Stomach (tissue), 9 donors: ENCODE results near the gene RAD9A. TPM values are rescaled to one million over a fixed set of nuclear protein-coding genes. Genes with fewer than 3 reads are reported as not detected.

ENCODE experiments used
- DNase-seq, 2 donors: peaks; one replicate each; pipeline versions ENCODE4 v3.0.0 to v3.0.0-alpha.2; 2013 to 2019
- H3K27ac ChIP-seq, 5 donors: fragments of 200-600 bp in 4 of 5; sonication (generic) in 4 of 5; one replicate each; pipeline ENCODE4 v1.5.1; 2013 to 2019; ENCODE audit warnings: mild to moderate bottlenecking in 1 of 5, moderate library complexity in 1 of 5
- H3K27me3 ChIP-seq, 3 donors: fragments of 200-600 bp; sonication (generic); one replicate each; pipeline ENCODE4 v1.5.1; 2017 to 2019; ENCODE audit warnings: mixed run types in 1 of 3
- H3K36me3 ChIP-seq, 4 donors: fragments of 200-600 bp; sonication (generic); 1 replicate in 3 of 4; 2 replicates in 1 of 4; pipeline ENCODE4 v1.5.1; 2016 to 2019
- H3K4me1 ChIP-seq, 4 donors: fragments of 200-600 bp; sonication (generic); one replicate each; pipeline ENCODE4 v1.5.1; 2016 to 2019
- H3K4me3 ChIP-seq, 4 donors: fragments of 200-600 bp; sonication (generic) in 3 of 4; one replicate each; pipeline ENCODE4 v1.5.1; 2016 to 2019; ENCODE audit warnings: mild to moderate bottlenecking in 1 of 4
- H3K9me3 ChIP-seq, 4 donors: fragments of 200-600 bp; sonication (generic); one replicate each; pipeline ENCODE4 v1.5.1; 2016 to 2019
- EP300 ChIP-seq: sonication (generic); formaldehyde crosslinking; IDR thresholded peaks from one replicate; pipeline ENCODE4 v1.6.1; 2017; ENCODE audit warnings: antibody characterized with exemption
- POLR2A ChIP-seq, 4 donors: fragments of 450-650 bp; IDR thresholded peaks; one replicate each; pipeline ENCODE4 v1.6.1; 2016; ENCODE audit warnings: antibody characterized with exemption in 4 of 4, control low read depth in 2 of 4, mild to moderate bottlenecking in 1 of 4, moderate library complexity in 1 of 4
- POLR2AphosphoS5 ChIP-seq, 3 donors: sonication (generic); formaldehyde crosslinking; IDR thresholded peaks; one replicate each; pipeline ENCODE4 v1.6.1; 2016; ENCODE audit warnings: antibody characterized with exemption in 3 of 3
- WGBS, 5 donors: extraction: QIAGEN DNeasy Blood & Tissue Kit in 3 of 5; methylation state at CpG; one replicate each; pipeline versions ENCODE4 v1.1.5 to v1.1.7; 2013 to 2018; 5-methylcytosine and 5-hydroxymethylcytosine counted together
- intact Hi-C: fragments of 100-400 bp; cut with DNase I; formaldehyde crosslinking; loops from one replicate; pipeline ENCODE4 v1.15.1; 2023; ENCODE audit warnings: low total_unique reads
- polyA plus RNA-seq, 3 donors: library from polyadenylated mRNA; stranded (reverse); fragments of 200-250 nt; gene quantifications; one replicate each; pipeline ENCODE4 v1.2.3, GENCODE V29; 2013
- total RNA-seq, 5 donors: library from RNA; depleted of rRNA; stranded (reverse); fragments of >200 nt; gene quantifications; one replicate each; pipeline versions ENCODE4 v1.1.0 to v1.2.3, GENCODE V29; 2014 to 2016
- TF ChIP-seq, protein P1 (sequence below), 7 experiments: fragments of 450-650 bp in 4 of 7; fragments of 200-600 bp in 3 of 7; sonication (generic) in 3 of 7; IDR thresholded peaks; one replicate each; pipeline ENCODE4 v1.5.1; 2016 to 2019; ENCODE audit warnings: antibody characterized with exemption in 7 of 7, control low read depth in 2 of 7, mild to moderate bottlenecking in 1 of 7
- donor health status: healthy with polysubstance abuse.
- donor health status: Bipolar disorder and iron deficiency.
- donor health status: healthy.

RAD9A gene
- total and polyA plus RNA-seq, 8 donors, result 7.0 to 88.9 (median 28.7) TPM

DNA sequence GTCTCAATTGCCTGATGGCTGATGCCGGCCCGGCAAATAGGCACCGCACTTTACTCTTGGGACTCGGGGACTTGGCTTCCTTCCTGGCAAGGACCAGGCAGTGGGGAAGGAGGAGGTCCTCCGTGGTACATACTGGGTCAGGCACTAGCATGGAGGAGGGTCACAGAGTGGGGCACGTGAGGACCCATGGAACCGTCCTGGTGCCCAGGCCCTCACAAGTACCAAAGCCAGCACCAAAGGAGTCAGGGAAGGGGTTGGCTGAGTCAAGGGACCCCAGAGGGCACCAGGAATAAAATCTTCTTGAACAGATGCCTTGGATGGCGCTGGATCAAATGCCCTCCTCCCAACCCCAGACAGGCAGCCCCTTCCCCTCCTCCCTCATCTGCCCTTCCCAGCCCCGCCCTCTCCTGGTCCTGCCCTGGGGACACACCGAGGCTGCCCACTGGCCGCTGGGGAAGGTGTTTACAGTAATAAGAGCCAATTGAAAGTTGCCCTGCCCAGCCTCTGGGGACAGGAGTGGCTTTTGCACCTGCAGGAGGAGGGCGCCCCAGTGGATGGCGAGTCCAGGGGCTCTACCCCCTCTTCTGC, 18.1 kb downstream of the RAD9A start:
- Histone ChIP-seq H3K4me1 (peaks cover 3 to 49% (median 34%) of the 10 kb centered on the region in 4 donors), H3K9me3 (no peaks in the 10 kb centered on the region), H3K27me3 (peaks cover 0 to 87% (median 0%) of the 10 kb centered on the region in 3 donors), H3K27ac (peak overlapping the region in 4 of 5 donors; percentile 26 to 66 (median 46)), H3K4me3 (peak overlapping the region in 1 of 4 donors; percentile 9), H3K36me3 (no peaks in the 10 kb centered on the region)
- DNase-seq, result peak; percentile 71 to 83
- TF ChIP-seq, protein P1, sequence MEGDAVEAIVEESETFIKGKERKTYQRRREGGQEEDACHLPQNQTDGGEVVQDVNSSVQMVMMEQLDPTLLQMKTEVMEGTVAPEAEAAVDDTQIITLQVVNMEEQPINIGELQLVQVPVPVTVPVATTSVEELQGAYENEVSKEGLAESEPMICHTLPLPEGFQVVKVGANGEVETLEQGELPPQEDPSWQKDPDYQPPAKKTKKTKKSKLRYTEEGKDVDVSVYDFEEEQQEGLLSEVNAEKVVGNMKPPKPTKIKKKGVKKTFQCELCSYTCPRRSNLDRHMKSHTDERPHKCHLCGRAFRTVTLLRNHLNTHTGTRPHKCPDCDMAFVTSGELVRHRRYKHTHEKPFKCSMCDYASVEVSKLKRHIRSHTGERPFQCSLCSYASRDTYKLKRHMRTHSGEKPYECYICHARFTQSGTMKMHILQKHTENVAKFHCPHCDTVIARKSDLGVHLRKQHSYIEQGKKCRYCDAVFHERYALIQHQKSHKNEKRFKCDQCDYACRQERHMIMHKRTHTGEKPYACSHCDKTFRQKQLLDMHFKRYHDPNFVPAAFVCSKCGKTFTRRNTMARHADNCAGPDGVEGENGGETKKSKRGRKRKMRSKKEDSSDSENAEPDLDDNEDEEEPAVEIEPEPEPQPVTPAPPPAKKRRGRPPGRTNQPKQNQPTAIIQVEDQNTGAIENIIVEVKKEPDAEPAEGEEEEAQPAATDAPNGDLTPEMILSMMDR (IDR thresholded peaks at IDR 0.05), result no peak
- TF ChIP-seq POLR2A (IDR thresholded peaks at IDR 0.05) (no peak), EP300 (no peak), POLR2AphosphoS5 (IDR thresholded peaks at IDR 0.05) (no peak)
- intact Hi-C loops, result no loop called here
- 25 to 38% (median 36%) methylated on average over 9 to 13 of the region's 13 CpGs for WGBS, 5 donors

DNA sequence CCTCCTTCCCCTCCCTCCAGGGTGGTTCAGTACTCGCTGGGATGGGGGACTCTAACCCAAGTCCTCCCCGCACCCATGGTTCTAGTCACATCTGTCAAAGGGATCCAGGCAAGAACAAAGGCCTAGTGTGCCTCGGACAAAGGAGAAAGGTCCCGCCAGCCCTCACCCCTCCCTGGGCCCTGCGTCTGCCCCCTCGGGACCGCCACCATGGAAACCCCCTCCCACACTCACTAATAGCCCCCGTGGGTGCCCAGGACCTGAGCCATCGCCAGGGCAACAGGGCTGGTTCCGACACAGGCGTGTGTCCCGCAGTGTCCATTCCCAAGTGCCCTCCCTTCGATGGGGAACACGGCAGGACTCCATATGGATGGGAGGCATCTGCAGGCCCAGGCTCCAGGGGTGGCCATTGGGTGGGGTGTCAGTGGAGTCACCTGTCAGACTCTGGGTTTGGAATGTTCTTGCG, 18.6 kb downstream of the RAD9A start:
- no peaks in the 10 kb centered on the region for H3K36me3 ChIP-seq
- no peaks in the 10 kb centered on the region for H3K9me3 ChIP-seq
- H3K4me3 ChIP-seq, result no peak overlapping the region
- TF ChIP-seq POLR2AphosphoS5 (IDR thresholded peaks at IDR 0.05) (no peak), POLR2A (IDR thresholded peaks at IDR 0.05) (no peak), EP300 (no peak)
- TF ChIP-seq, protein P1 (IDR thresholded peaks at IDR 0.05), result no peak
- DNase-seq, result no peak
- intact Hi-C loops, result no loop called here
- peaks cover 9 to 54% (median 39%) of the 10 kb centered on the region in 4 donors for H3K4me1 ChIP-seq
- WGBS, 5 donors, result 54 to 72% (median 63%) methylated on average over 6 to 15 of the region's 15 CpGs
- H3K27ac ChIP-seq, result peak overlapping the region in 1 of 5 donors; percentile 66
- H3K27me3 ChIP-seq, result peaks cover 0 to 87% (median 0%) of the 10 kb centered on the region in 3 donors

DNA sequence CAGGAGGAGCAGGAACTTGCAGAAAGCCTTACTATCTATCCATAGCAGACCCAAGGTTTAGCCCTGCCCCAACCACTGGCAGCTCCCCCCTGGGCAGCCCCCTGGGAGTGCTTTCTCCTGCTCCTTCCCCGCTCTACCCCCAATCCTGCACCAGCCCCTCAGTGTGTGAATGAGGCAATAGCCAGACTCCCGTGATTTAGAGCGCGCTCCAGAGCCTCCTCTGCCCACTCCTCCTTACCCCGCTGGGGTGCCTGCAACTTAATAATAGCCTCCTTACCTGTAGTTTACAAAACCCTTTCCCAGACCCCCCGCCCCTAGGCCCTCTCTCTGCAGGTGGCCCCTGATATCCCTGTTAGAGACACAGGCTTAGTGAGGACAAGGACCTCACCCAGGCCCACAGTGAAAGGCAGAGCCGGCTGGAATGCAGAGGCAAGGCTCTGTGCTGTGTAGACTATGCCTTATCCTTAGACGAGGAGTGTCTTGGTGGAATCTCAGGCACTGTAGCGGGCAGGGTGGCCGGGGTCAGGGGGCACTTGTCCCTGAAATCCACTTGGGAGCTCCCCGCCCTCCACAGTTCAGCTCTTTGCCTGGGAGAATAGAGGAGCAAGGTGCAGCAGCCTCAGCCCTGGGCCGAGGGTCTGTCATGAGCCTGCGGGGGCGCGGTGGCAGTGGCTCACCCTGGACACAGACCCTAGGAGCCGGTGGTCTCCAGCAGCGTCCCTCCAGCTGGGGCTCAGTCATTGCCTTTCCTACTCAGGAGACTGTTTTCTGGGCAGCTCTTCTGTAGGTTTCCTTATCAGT, 19.4 kb downstream of the RAD9A start:
- intact Hi-C loops, result no loop called here
- H3K4me3 ChIP-seq, result no peak overlapping the region
- peaks cover 0 to 87% (median 0%) of the 10 kb centered on the region in 3 donors for H3K27me3 ChIP-seq
- H3K27ac ChIP-seq, result no peak overlapping the region
- 72 to 83% (median 76%) methylated on average over 10 to 17 of the region's 17 CpGs for WGBS, 5 donors
- TF ChIP-seq, protein P1 (IDR thresholded peaks at IDR 0.05), result no peak
- TF ChIP-seq EP300, result no peak
- TF ChIP-seq POLR2AphosphoS5 (IDR thresholded peaks at IDR 0.05), result no peak
- TF ChIP-seq POLR2A (IDR thresholded peaks at IDR 0.05), result no peak
- H3K9me3 ChIP-seq, result no peaks in the 10 kb centered on the region
- no peaks in the 10 kb centered on the region for H3K36me3 ChIP-seq
- no peak for DNase-seq
- H3K4me1 ChIP-seq, result peaks cover 17 to 62% (median 44%) of the 10 kb centered on the region in 4 donors

DNA sequence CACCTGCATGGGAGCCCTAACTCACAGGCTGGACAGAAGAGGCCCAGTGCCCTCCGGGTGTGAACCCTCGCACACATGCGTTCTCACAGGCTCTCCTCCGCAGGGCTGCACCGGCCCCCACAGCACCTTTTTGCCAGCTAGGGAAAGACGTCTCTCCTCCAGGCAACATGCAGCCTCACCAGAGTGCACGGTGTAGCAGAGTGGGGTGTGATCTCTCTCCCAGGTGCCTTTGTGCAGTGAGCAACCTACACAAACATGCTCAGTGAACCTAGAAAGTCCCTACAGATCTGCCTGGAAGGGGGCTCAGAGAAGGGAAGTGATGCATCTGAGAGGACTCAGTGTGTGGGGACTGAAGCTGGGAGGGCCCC, 20.0 kb downstream of the RAD9A start:
- no peak for DNase-seq
- Histone ChIP-seq H3K4me3 (no peak overlapping the region), H3K27ac (no peak overlapping the region), H3K9me3 (no peaks in the 10 kb centered on the region), H3K36me3 (no peaks in the 10 kb centered on the region), H3K4me1 (peaks cover 22 to 68% (median 48%) of the 10 kb centered on the region in 4 donors), H3K27me3 (peaks cover 0 to 82% (median 0%) of the 10 kb centered on the region in 3 donors)
- intact Hi-C loops, result no loop called here
- TF ChIP-seq EP300, result no peak
- WGBS, 5 donors, result 29 to 52% (median 37%) methylated on average over 7 of the region's 7 CpGs
